HG03108 (cell line): ENCODE data around the gene ST7.

Experiments used
- ATAC-seq: cut with Tn5 transposase; IDR thresholded peaks from one replicate; pipeline ENCODE4 v1.9.1; 2021; ENCODE audit warnings: moderate library complexity; ENCODE audit not compliant: unreplicated experiment

ST7 gene

GRCh38 chr7:117008886-117009531, 55.7 kb downstream of the ST7 start:
- no peak for ATAC-seq

- ATAC-seq: no peak
Observed at GRCh38 chr7:117009705-117010361, 56.5 kb downstream of the ST7 start.

GRCh38 chr7:117010375-117011133, 57.3 kb downstream of the ST7 start:
- ATAC-seq: peak; percentile 35

- peak; percentile 65 for ATAC-seq
Observed at GRCh38 chr7:117011419-117012260, 58.3 kb downstream of the ST7 start.

- ATAC-seq: peak; percentile 2
Observed at GRCh38 chr7:117012284-117012683, 59.0 kb downstream of the ST7 start.

GRCh38 chr7:117012696-117013095, 59.4 kb downstream of the ST7 start:
- ATAC-seq: no peak

GRCh38 chr7:117014099-117014656, 60.9 kb downstream of the ST7 start:
- ATAC-seq: no peak

- peak; percentile 38 for ATAC-seq
Observed at GRCh38 chr7:117014673-117015133, 61.4 kb downstream of the ST7 start.

GRCh38 chr7:117015258-117016184, 62.2 kb downstream of the ST7 start:
- no peak for ATAC-seq

- ATAC-seq: no peak
Observed at GRCh38 chr7:117017017-117017451, 63.7 kb downstream of the ST7 start.

- no peak for ATAC-seq
Observed at GRCh38 chr7:117017702-117018266, 64.5 kb downstream of the ST7 start.

- no peak for ATAC-seq
Observed at GRCh38 chr7:117018713-117019112, 65.4 kb downstream of the ST7 start.

GRCh38 chr7:117019287-117019686, 66.0 kb downstream of the ST7 start:
- ATAC-seq: no peak

GRCh38 chr7:117019786-117020590, 66.7 kb downstream of the ST7 start:
- no peak for ATAC-seq

- ATAC-seq: no peak
Observed at GRCh38 chr7:117020591-117020973, 67.3 kb downstream of the ST7 start.

GRCh38 chr7:117021366-117021765, 68.1 kb downstream of the ST7 start:
- no peak for ATAC-seq

GRCh38 chr7:117021986-117022385, 68.7 kb downstream of the ST7 start:
- no peak for ATAC-seq

- no peak for ATAC-seq
Observed at GRCh38 chr7:117023325-117023854, 70.1 kb downstream of the ST7 start.
